DMS114 treated with DMSO at 0.1 percent for 48 hours (cell line): Measurements from ENCODE around the gene SLC23A1.
"Not testable (repeated sequence)": the region's sequence is repeated elsewhere in the genome, so short reads cannot be mapped to it uniquely, and the experiment has no call there.

Experiments used
- DNase-seq: peaks from one replicate; lab custom pipeline; 2025; ENCODE audit not compliant: unreplicated experiment; lab: John Stamatoyannopoulos, UW

SLC23A1 gene

GRCh38 chr5:139390639-139391569 lies 7.8 kb upstream of the SLC23A1 start:
- DNase-seq: no peak

GRCh38 chr5:139389701-139390638 lies 6.9 kb upstream of the SLC23A1 start, which contains the start of gene MZB1:
TSS of gene MZB1 (minus strand) at chr5:139389913. CDS start at chr5:139389856, 57 bp downstream.
- no peak for DNase-seq

GRCh38 chr5:139388198-139388821 lies 5.2 kb upstream of the SLC23A1 start:
- no peak for DNase-seq

- no peak for DNase-seq
Observed at GRCh38 chr5:139387611-139388197, 4.6 kb upstream of the SLC23A1 start.

- DNase-seq: not testable (repeated sequence)
Observed at GRCh38 chr5:139386956-139387355, 3.9 kb upstream of the SLC23A1 start.

- DNase-seq: no peak
Observed at GRCh38 chr5:139386050-139386438, 2.9 kb upstream of the SLC23A1 start.

- no peak for DNase-seq
Observed at GRCh38 chr5:139385061-139386049, 2.3 kb upstream of the SLC23A1 start.

- DNase-seq: no peak
Observed at GRCh38 chr5:139384591-139385051, 1.5 kb upstream of the SLC23A1 start.

- no peak for DNase-seq
Observed at GRCh38 chr5:139383993-139384590, 995 bp upstream of the SLC23A1 start.

GRCh38 chr5:139382807-139383206 lies 290 bp downstream of the SLC23A1 start:
- no peak for DNase-seq

- DNase-seq: no peak
Observed at GRCh38 chr5:139381837-139382761, 998 bp downstream of the SLC23A1 start.

- no peak for DNase-seq
Observed at GRCh38 chr5:139379626-139380449, 3.3 kb downstream of the SLC23A1 start.

- no peak for DNase-seq
Observed at GRCh38 chr5:139378941-139379361, 4.1 kb downstream of the SLC23A1 start.

GRCh38 chr5:139378101-139378825 lies 4.8 kb downstream of the SLC23A1 start:
- DNase-seq: no peak

GRCh38 chr5:139377226-139377625 lies 5.9 kb downstream of the SLC23A1 start:
- DNase-seq: no peak

GRCh38 chr5:139376364-139376763 lies 6.7 kb downstream of the SLC23A1 start:
- DNase-seq: no peak
